ENCODE measurements around the gene STK35.

- TF ChIP-seq POLR2A (IDR thresholded peaks at IDR 0.05; ENCODE audit: low read length) (no peak), GATA1 (IDR thresholded peaks at IDR 0.05; ENCODE audit: low read depth, low read length) (no peak)
Observed at GRCh38 chr20:2086177-2086979, 15.2 kb upstream of the STK35 start.

All from erythroblast (primary cell).